ENCODE measurements around the gene AKT3.

The AKT3 gene

DNA sequence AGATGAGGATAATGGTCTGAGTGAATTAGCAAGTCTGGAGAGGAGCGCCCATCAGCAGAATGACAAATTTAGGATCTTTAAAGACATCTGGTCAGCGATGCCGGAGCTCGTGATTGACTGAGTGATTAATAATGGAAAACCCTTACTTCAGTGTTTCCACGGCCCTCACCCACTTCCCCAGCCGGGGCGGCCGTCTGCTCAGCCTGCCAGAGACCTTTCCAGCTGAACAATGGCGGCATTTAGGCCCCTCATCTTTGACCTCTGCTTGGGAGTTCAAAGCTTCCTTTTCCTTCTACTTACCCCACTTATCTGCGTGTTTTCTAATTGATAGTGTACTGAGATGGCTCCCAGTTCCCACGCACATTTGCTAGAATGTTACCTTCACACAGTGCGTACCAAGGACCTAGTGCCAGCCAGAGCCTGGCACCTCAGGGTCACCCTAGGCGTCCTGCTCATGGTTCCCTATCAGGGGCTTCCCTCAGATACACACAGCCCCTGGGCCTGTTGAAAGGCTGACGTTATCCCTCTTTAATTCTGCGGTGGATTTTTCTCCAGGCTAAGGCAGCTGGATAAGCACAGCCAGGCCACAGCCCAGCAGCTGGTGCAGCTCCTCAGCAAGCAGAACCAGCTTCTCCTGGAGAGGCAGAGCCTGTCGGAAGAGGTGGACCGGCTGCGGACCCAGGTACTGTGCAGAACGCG lies 361.4 kb downstream of the AKT3 start:
- TF ChIP-seq, protein P1, sequence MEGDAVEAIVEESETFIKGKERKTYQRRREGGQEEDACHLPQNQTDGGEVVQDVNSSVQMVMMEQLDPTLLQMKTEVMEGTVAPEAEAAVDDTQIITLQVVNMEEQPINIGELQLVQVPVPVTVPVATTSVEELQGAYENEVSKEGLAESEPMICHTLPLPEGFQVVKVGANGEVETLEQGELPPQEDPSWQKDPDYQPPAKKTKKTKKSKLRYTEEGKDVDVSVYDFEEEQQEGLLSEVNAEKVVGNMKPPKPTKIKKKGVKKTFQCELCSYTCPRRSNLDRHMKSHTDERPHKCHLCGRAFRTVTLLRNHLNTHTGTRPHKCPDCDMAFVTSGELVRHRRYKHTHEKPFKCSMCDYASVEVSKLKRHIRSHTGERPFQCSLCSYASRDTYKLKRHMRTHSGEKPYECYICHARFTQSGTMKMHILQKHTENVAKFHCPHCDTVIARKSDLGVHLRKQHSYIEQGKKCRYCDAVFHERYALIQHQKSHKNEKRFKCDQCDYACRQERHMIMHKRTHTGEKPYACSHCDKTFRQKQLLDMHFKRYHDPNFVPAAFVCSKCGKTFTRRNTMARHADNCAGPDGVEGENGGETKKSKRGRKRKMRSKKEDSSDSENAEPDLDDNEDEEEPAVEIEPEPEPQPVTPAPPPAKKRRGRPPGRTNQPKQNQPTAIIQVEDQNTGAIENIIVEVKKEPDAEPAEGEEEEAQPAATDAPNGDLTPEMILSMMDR (IDR thresholded peaks at IDR 0.05; ENCODE audit: control insufficient read depth, extremely low read depth, insufficient read depth) = no peak
- peak overlapping the region; percentile 66 for H3K4me3 ChIP-seq (ENCODE audit: low read depth, low read length)
- no peak for DNase-seq (ENCODE audit: low read depth)

DNA sequence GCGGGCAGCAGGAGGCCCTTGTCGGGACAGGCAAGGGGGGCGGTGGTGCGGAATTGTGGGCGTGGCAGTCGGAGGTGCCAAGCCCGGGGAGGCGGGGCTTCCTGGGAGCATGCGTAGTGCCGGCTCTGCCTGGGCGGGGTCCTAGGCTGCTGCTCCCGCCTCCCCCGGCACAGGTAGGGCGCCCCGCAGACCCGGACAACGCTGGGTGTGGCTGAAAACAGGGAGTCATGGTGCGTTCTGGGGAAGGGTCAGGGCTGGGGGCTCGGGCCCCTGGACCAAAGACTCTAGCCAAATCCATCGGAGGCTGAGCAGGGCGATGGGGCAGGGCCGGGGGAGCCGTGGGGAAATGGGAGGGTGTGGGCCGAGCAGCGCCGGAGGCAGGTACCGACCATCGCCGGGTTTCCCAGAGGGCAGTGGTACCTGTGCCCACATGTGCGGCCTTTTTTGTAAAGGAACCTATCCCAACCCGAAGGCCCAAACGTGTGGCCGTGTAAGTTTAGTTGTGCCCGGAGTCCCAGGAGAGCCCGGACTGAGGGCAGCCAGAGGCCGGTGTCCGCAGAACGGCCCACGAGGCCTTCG lies 362.3 kb downstream of the AKT3 start:
- peak overlapping the region; percentile 66 for H3K4me3 ChIP-seq (ENCODE audit: low read depth, low read length)
- no peak for DNase-seq (ENCODE audit: low read depth)
- TF ChIP-seq, protein P1 (IDR thresholded peaks at IDR 0.05; ENCODE audit: control insufficient read depth, extremely low read depth, insufficient read depth) = no peak

DNA sequence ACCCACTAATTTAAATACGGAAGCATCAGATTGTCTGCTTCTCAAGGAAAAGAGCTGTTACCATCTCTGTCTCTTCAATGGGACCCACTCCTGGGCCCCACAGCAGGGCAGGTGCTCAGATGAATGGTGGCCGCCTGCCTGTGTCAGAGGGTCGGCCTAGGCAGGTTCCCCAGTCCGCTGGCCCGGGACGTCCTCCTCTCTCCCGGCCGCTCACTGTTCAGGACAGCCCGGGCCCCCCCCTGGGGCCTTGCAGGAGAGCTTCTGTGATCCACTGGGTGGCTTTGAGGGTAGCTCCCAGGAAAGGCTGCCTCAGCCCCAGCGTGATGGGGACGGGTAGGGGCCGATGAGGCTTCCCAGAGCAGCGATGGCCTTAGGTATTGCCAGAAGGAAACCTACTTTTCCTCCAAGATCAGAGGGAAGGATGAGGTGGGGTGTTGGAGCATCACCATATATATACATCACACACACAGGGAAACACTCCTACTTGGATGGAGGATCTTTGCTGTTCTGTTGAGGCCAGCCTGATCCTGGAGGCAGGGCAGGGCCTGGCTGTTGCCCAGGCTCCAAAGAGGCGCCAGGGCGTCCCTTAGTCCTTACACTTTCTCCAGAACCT lies 362.9 kb downstream of the AKT3 start:
- TF ChIP-seq, protein P1 (IDR thresholded peaks at IDR 0.05; ENCODE audit: control insufficient read depth, extremely low read depth, insufficient read depth) = no peak
- peak overlapping the region; percentile 66 for H3K4me3 ChIP-seq (ENCODE audit: low read depth, low read length)
- no peak for DNase-seq (ENCODE audit: low read depth)

DNA sequence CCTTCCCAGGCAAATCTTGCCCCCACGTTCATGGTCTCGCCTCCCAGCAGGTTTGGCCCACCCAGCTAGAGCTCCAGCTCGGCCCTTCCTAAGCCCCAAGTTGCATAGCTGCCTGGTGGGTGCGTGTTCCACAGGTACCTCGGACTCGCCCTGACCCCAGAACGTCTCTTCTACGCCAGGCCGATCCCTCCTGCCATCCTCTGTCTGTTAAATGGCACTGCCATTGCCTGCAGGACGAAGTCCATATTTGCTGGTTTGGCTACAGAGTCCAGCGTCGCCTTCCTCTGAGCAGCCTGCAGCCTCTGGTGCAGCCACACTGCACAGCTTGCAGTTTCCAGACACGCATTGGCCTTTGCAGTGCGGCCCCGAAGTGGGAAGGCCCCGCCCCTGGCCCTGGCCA lies 366.1 kb downstream of the AKT3 start:
- H3K4me3 ChIP-seq (ENCODE audit: low read depth, low read length) = no peak overlapping the region
- DNase-seq (ENCODE audit: low read depth) = no peak
- TF ChIP-seq, protein P1 (IDR thresholded peaks at IDR 0.05; ENCODE audit: control insufficient read depth, extremely low read depth, insufficient read depth) = no peak

DNA sequence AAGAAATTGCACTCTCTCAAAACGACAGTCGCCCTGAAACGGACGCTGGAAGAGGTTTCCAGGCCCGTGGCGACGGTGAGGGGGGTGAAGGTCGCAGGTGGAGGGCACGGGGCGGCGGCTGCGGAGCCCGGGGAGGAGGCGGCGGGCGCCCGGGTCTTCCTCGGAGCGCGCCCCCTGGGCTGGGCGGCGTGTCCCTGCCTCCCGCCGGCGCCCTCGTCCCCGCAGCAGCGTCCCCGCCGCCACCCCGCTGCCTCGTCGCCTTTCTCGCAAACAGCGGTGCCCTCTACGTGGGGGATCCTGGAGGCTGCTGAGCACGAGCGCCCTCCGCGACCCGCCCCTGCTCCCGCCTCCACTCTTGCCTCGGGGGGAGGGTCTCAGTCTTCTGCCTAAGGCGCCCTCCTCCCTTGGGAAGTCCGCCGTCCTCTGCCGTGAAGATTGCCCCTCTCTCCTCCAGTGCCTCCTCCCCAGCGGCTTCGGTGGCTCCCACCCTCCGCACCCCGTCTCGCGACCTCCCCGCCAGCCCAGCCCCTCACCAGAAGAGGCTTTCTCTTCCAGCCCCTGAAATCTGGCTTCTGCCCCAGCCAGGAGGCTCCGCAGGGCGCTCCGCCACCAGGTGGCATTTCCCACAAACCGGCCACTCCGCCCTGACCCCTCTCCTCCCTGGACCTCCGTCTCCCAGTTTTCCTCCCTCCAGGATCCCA lies 366.8 kb downstream of the AKT3 start:
- no peak for DNase-seq (ENCODE audit: low read depth)
- H3K4me3 ChIP-seq (ENCODE audit: low read depth, low read length) = no peak overlapping the region
- TF ChIP-seq, protein P1 (IDR thresholded peaks at IDR 0.05; ENCODE audit: control insufficient read depth, extremely low read depth, insufficient read depth) = 0 out of 2 replicates have a peak, but pooled peaks have one; percentile 4

DNA sequence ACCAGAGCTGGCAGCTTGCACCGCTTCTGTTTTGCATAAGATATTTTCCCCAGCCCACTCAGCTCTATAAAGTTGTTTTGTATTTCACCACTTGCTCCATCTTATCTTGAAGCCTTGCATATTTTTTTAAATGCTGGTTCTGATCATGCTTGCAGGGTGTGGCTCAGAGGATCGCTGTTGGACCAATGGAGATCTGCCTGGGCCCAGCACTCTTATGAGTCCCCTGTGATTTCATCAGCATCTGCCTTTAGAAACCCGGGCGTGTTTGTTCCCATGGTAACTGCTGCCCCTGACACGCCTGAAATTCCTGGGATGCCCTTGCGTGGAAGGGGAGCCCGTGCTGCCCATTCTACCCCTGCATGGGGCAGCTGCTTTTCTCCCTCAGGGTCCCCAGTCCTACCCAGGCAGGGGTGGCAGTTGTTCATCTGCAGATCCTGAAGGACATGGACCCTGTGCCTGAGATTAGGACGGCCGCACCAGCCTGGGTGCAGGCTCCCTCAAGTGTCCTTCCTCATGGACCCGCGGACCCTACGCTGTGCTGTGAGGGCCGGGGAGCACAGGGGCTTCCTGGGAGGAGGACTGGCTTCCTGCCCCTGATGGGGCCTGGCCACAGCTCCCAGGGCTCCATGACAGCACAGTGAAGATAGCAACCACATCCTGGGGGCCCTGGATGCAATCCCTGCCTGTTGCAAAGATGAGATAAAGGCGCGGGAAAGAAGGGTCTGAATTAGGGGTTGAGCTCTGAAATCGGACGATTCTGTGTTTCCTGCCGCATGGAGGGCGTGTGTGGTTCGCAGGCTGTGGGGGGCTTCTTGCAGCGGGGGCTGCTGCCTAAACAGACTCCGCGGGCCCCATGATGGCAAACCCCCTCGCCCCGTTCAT lies 367.7 kb downstream of the AKT3 start:
- TF ChIP-seq, protein P1 (IDR thresholded peaks at IDR 0.05; ENCODE audit: control insufficient read depth, extremely low read depth, insufficient read depth) = no peak
- no peak for DNase-seq (ENCODE audit: low read depth)
- no peak overlapping the region for H3K4me3 ChIP-seq (ENCODE audit: low read depth, low read length)
